Stimulated activated CD8-positive, alpha-beta memory T cell treated with anti-CD3 and anti-CD28 coated beads, Interleukin-4, amount 100 ng/mL, for 1 hour (primary cell): Measurements from ENCODE around the gene TPRG1.

Experiments
- DNase-seq, 2 donors: peaks; one replicate each; pipeline ENCODE4 v3.0.0-alpha.2; 2020; ENCODE audit warnings: low read depth in 2 of 2, low spot score in 1 of 2

TPRG1 gene

DNA sequence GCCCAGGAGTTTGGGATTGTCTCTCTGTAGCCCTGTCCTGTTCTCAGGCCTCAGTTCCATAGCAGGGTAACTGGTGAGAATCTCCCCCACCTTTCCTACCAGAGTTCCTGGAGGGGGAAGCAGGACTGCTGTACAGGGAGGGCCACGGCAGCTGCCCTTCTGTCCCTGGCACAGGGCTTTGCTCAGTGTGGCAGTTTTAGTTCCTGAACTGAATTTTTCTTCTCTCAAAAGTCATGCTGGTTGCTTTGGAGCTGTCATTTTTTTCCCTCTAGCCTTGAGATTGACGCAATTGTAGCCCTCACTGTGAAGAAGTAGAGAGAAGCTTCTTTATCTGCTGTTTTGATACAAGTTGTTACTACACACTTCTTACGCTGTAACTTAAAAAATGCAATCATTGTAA is 55.5 kb downstream of the TPRG1 start:
- DNase-seq: no peak

DNA sequence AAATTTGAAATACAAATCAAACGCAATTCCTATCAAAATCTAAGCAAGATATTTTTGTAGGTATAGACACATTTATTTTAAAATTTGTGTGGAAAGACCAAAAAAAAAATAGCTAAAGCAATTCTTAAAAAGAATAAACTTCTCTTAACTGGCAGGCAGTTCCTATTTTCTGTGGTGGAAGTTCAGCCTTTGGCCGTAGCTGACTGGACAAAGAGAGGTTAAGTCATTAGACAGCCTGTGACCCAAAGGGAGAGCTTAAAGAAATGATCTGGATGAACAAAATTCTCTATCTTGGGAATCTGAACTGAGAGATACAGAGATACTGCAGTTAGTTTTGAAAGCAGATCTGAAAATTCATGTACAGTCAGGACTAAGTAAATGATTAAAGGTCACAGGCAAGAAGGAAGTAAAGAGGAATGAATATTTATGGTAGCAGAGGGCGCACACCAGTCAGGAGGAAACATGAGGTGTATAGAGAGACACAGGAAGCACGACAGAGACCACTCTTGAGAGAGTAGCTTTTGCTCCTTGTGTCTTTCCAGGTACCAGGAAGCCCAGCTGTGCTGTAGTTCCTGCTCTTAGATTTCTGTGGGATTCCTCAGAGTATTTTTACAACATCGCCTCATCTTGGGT is 57.5 kb downstream of the TPRG1 start:
- DNase-seq: no peak

DNA sequence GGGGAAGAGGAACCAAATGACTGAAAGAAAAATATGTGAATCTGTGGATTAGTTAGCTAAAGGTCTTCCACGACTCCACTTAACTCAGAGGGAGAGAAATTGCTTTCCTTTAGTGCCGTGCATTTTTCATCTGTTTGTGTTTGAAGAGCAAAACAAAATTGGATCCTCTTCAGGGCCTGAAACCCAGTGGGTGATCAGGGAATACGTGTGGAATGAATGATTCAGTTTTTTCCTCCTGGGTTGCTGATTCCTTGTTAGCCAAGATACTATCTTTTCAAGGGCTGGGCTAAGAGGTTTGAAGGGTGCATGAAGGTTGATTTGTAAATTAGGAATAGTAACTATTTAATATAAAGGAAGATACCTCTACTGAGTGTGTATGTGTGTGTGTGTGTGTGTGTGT is 61.0 kb downstream of the TPRG1 start:
- DNase-seq: no peak

DNA sequence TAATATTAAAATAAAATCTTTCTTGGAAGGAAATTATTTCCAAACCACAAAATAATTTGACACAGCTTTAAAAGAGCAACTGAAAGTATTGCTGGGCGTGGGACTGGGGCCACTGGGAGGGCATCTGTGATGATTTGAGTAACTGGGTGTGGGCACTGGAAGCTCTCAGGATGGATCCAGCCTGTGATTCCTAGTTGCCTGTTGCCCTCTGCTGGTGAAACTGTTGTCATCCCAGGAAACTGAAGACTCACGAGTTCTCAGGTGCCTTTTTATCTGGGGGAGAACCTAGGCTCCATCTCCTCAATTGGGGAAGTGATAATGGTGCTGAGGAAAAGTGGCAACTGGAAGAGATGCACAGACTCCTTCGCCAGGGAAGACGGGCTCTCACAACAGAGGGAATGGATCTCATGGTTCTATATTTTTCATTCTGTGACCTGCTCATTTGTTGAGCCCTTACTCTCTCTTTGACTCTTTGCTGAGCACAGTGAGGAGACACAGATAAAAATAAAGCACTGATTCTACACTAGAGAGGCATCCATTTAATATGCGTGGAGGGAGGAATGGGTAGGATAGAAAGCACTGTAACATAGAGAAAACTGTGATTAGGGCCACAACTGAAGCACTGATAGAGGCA is 61.6 kb downstream of the TPRG1 start:
- DNase-seq: no peak

DNA sequence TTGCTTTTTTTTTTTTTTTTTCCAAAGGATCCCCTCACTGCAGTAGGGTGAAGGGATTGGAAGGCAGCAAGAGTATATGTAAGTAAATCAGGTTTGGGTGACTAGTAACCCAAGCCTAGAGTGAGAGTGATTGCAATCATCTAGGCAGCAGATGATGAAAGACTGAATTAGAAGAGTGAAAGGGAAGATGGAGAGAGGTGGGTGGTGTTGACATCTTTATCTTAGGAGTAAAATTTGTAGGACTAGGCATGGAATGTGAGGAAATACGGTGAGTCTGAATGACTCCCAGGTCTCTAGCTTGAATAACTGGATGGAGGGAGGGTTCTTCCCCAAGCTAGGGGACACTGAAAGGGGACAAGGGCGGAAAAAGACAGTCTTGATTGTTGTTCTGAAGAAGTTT is 63.4 kb downstream of the TPRG1 start:
- DNase-seq: no peak

DNA sequence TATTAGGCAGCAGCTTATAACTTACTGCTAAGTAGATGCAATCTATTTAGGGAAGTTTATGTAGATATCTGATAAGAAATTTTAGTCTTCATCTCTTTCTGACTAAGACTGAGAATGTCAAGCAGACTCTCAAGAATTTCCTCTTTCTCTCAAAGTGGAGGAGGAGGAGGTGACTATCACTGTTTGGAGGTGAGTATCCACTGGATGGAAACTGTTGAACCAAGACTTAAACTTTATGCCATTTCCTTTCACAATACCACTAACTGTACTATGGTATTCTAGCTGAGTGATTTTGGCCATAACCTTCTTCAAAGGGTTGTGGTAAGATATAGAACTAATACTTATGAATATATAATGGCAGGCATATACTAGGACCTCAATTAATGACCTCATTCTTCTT is 64.6 kb downstream of the TPRG1 start:
- no peak for DNase-seq

DNA sequence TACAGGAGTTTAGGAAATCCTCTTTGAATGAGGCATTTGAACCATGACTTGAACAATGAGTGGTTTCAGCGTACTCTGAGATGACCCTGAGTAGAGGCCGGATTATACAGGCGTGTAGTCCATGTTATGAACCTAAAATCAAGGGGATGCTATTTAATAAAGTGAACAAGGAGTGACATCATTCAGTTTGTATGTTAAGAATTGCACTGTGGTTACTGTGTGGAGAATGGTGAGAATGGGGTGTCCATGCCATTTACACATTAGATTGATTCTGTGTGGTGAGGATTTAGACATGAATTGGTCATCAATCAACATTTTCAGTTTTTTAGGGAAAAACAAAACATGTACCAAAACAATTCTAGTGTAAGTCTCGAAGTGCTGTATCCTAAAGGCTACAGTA is 65.8 kb downstream of the TPRG1 start:
- DNase-seq: no peak

DNA sequence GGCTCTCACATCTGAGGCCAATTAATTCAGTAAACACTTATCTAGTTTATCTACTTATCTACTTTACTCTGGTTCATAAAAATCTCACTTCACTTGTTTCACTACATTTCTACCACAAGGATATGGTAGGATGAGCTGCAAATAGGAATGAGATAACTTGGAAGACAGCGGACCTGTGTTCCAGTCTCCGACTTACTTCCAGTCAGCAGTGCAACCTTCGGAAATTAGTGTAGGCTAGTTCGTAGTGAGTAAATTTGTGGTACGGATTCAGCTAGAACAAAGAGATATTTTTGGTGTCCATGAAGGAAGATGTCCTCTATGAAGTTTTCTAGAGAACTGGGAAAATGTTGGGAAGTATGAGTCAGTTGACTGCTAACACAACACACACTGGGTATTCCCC is 66.3 kb downstream of the TPRG1 start:
- DNase-seq: no peak

DNA sequence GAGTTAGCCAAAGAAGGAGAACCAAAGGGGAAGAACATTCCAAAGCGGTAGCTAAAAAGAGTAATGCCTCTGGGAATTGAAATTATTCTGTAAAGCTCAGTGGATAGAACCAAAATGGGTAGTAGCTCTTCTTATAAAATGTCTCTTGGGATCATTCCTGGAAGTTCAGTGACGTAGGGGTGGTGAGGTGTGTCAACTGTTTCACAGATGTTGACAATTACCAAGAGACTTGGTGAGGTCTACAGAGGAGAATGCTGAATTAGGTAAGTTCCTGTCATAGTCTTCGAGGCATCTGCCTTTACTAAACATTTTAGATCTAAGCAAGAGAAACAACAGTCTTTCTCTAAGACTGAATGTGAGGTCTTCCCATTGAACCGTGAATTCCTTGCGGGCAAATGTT is 67.8 kb downstream of the TPRG1 start:
- DNase-seq: no peak

DNA sequence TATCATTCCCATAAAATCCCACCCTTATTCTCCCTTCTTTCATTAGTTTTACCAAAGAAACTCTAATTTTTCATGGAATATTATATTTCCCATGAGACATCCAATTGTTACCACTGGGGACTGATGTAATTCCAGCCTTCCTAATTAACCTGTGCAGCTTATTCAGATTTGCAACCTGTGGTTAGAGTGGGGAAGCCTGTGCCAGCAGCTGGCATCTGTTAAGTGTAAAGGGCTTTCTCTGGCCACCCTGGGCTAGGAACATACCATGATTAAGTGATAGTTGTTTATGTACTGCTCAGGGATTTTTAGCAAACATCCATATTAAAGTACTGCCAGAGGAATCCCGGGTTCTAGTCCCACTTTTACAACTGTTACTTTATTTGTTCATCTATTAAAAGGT is 78.2 kb downstream of the TPRG1 start:
- no peak for DNase-seq

DNA sequence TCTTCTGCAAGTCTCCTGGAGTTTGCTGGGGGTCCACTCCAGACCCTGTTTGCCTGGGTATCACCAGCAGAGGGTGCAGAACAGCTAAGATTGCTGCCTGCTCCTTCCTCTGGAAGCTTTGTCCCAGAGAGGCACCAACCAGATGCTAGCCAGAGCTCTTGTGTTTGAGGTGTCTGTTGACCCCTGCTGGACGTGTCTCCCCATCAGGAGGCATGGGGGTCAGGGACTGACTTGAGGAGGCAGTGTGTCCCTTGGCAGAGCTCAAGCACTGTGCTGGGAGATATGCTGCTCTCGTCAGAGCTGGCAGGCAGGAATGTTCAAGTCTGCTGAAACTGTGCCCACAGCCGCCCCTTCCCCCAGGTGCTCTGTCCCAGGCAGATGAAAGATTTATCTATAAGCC is 86.5 kb downstream of the TPRG1 start:
- DNase-seq: no peak

DNA sequence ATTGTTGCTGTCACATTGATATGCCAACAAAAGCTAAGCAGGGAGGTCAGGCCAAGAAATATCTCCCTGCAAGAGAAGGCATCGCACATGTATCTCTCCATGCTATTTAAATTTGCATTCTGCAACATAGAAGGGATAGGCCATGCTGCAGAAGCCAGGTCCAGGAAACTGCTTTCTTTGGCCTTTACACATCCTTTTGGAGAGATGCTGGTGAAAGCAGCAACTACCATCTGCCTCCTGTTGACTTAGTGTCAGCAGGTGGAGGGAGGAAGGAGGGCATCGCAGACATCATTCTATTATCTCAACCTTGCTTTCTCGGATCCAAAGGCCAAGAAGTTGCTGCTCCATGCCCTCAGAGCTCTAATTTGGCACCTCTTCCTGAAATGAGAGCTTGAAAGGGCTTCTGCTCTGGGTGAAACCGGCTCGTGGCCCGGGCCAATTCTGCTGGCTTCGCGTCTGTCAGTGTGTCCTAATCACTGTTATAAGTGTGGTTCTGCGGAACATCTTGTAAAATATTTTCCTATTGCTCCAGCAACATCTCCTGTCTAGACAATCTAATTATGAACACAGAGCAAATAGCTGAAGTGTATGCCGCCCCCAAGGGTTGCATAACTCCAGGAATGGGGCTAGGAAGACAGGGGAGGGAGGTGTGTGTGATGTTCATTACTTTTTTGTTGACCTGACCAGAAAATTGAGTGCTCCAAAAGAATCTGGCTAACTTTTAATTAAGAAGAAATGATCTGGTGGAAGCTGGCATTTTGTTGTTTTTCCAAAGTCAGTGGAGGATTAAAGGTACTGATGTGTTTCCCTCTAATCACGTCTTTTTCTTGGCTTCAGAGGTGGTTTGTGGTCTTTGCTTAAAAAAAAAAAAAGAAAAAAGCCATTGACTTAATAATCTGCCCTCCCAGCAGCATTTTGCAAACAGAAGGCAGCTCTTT is 89.1 kb downstream of the TPRG1 start:
- DNase-seq: no peak

DNA sequence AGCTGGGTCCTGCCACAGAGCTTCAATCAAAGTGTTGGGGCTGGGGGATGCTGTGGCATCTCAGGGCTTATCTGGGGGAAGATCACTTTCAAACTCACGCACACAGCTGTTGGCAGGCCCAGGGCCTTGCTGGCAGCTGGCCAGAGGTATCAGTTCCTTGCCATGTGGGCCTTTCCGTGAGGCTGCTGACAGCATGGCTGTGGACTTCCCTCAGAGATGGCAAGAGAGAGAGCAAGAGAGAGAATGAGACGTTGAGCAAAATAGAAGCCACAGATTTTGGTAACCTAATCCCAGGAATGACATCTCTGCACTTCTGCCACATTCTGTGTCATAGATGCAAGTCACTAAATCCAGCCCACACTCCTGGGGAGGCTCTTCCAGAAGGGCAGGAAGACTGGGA is 91.0 kb downstream of the TPRG1 start:
- DNase-seq: no peak

DNA sequence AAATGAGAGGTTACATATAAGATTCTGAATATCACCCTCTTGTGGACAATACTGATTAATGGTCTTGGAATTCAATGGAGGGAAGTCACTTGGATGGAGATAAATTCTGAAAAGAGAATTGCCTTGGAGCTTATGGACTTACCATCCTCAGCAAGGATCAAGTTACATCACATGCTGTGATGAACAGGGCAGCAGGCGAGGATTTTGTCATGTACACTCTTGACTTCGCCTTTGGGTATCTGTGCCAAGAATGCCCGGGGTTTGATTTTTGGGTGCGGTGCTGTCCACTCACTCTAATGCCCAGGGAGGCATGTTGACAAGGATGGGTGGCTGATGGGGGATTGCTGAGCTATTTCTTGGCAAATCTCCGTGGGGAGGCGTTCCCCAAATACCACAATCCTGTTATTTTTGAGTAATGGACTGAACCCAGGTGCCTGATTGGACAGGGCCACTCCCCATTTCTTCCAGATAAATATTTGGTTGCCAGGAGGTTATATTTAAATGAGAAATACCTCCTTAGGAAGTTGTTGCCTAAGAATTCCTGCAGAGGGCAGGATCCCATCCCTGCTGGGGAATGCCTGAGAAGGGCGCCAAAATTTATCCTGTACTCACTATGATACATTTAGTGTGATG is 96.3 kb downstream of the TPRG1 start:
- DNase-seq: no peak

DNA sequence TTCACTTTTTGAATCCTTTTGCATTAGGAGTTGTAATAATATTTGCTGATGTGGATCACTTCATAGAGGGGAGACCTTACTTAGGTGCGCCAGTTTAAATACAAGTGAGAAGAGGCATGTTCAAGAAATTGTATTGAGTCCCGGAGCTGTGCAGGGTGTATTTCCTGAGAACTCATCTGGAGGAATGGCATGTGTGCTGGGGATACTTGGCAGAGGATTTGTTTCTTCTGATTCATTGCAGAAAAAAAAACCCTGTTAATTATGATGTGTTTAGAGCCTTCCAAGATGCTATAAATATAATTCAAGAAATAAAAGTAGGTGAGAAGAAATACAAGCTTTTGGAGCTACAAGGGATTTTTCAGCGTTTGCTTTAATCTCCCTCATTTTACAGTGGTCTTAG is 97.6 kb downstream of the TPRG1 start:
- DNase-seq: no peak

DNA sequence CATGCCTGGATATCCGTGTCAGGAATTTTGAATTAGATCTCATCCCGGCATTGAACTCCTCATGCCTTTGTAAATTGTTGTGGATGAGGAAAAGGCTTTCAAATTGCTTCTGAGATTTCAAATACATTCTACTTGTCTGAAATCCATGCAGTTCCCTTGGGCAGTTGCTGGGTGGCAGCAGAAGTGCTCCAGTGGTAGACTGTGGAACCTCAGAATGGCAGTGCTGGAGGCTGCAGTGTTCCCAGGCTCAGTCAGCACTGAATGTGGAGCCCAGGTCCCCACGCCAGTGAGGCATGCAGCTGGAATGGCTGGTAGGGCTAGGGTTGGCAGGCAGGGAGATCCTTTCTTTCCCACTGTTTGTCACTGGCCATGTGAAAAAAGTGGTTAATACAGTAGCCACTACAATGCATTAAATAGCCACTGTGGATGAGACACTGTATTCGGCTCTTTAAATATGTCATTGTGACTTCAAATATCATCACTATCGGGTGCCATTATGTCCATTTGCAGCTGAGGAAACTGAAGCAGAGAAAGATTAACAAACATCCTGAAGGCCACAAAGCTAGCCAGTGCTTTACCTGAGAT is 98.6 kb downstream of the TPRG1 start:
- DNase-seq: peak in 1 of 2 donors; percentile 3

DNA sequence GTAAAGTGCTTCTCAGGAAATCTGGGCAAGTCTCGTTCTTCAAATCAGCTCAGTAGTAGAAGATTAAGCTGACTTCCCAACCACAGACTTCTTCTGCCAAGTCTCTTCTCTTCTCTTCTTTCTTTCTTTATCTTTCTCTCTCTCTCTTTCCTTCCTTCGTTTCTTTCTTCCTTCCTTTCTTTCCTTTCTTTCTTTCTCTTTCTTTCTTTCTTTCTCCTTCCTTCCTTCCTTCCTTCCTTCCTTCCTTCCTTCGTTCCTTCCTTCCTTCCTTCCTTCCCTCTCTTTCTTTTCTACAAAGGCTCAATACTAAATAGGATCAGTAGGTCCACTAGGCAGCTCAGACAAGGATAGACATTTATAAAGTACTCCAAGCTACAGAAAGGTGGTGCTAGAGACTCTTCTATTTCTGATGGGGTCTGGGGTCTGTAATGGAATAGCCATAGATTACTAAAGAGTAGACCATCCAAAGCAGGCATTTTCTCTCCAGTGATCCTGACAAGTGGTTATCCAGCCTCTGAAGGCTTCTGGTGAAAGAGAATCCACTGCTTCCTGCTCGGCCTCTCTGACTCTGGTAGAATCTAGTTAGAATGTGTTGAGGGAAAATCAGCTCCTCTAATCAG is 100.8 kb downstream of the TPRG1 start:
- no peak for DNase-seq

DNA sequence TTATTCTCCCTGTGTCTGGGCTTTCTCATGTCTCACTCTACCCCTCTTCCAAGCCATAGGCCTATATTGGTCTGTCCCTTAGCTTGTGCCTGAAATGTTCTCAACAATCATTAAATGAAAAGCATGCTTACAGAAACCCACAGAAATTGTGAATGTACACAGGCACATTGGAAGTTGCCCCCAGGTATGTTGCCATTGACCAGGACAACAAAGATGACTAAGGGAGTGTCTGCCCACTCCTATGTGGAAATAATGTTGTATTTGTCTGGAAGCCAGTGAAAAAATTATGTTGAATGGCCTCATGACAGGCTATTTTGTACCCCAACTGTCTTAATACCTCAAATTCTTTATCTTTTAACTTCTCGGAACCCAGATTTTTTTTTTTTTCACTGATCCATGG is 102.0 kb downstream of the TPRG1 start:
- no peak for DNase-seq

DNA sequence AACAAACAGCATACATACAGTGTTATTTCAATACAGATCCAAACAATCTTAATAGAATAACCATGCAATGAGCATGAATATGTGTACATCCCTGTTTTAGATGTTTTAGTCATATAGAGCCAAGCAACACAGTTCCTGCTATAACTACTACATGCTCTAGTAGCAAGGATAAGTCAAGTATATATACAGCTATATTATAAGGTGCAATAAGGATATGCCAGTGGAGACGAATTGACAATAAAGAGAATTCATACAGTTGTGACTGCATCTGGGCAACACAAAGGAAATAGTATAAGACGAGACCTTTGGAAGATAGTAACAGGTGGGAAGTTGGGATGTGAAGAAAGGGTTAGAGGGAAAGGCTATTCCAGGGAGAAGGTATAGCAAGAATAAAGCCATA is 103.4 kb downstream of the TPRG1 start:
- no peak for DNase-seq

DNA sequence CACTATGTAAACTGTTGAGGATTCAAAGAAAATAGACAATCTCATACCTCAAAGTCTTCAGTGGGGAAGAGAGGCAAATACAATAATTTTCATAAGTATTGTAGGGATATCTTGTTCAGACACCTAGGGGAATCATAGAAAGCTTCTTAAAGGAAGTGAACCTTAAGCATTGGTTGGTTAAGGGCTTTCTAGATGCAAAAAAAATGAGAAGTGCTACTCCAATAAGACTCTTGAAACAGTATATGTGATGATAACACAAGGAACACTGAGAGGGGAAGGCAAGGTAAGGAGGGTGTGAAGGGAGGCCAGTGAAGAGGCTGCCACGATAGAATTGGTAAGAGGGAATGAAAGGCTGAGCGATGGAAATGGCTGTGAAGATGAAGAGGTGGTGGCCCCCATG is 104.1 kb downstream of the TPRG1 start:
- DNase-seq: no peak
